ENCODE measurements around the gene CACHD1. TPM values are rescaled to one million over a fixed set of nuclear protein-coding genes. Genes with fewer than 3 reads are reported as not detected.

CACHD1 gene
- polyA plus RNA-seq, 1 of the 3 experiments (the other 2 are of a cell fraction), result 2.2 TPM

DNA sequence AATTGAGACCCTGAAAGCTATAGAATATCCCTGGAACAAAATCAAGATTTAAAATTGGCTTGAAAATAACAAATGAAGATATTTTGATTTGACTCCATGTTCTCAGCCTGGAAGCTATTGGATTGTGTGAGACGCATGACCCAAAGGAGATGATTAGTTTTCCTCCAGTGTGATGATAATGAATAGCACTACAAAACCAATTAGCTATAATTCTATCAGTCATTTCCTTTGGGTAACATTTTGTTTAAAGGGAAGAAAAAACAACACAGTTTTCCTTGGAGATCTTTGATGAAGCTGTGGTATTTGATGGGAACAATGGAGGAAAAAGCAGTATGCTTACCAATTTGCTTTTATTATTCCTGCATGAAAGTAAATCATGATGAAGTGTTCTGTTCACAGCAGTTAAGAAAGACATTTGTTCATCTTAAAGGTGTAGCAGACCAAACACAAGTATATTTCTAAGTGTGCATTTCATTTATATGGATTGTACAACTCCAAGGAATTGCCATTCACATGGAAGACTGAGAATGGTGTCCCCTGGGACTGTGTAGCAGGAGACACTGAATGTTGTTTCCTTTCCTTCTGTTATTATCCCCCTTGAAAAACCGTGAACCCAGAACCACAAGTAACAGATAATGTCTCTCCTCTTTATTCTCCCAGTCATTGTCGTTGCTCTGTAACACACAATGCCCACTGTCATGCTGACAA lies 111.4 kb downstream of the CACHD1 start (continued):
- TF ChIP-seq CHD2 (IDR thresholded peaks at IDR 0.05; ENCODE audit: low read length, partially characterized antibody) (no peak), MEF2A (IDR thresholded peaks at IDR 0.05; ENCODE audit: borderline replicate concordance, low read depth) (no peak), FOXM1 (IDR thresholded peaks at IDR 0.05; ENCODE audit: low read depth) (no peak)

DNA sequence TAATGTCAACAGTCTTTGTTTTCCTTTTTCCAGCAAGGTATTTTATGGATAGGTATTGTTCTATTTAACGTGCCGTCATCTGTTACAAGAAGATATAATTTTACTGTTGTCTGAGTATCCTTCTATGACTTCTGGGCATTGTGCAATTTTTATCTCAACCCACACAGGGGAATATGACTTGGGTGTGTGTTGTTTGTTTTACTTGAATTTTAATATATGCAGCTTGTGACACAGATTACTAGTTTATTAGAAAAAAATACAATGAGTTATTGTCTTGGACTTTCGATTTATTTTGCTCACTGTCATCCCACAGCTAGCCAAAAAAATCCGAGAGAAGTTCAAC lies 111.9 kb downstream of the CACHD1 start:
- H3K27me3 ChIP-seq (ENCODE audit: insufficient read depth), result no peaks in the 10 kb centered on the region
- no peak overlapping the region for H3K27ac ChIP-seq (ENCODE audit: low read depth in 2 of 2, low read length in 1 of 2)
- no peaks in the 10 kb centered on the region for H4K20me1 ChIP-seq (ENCODE audit: insufficient read depth)
- WGBS (ENCODE audit: low lambda C conversion rate), result 90% methylated on average over 4 of the region's 4 CpGs
- H3K9me3 ChIP-seq, result no peaks in the 10 kb centered on the region
- TF ChIP-seq MEF2A (IDR thresholded peaks at IDR 0.05; ENCODE audit: borderline replicate concordance, low read depth), result no peak
- TF ChIP-seq SMC3 (IDR thresholded peaks at IDR 0.05; ENCODE audit: low read depth, low read length), result no peak
- no peak for TF ChIP-seq EP300 (IDR thresholded peaks at IDR 0.05; ENCODE audit: borderline replicate concordance in 1 of 2, low read depth in 1 of 2, low read length in 1 of 2)
- TF ChIP-seq MXI1 (IDR thresholded peaks at IDR 0.05; ENCODE audit: low read depth, low read length), result no peak
- no peak for TF ChIP-seq GABPA (IDR thresholded peaks at IDR 0.05; ENCODE audit: low read depth)
- no peak for TF ChIP-seq TEAD4 (IDR thresholded peaks at IDR 0.05; ENCODE audit: borderline replicate concordance, insufficient read depth)
- TF ChIP-seq TAF1 (IDR thresholded peaks at IDR 0.05; ENCODE audit: borderline replicate concordance, low read depth, low read length), result no peak
- TF ChIP-seq RXRA (IDR thresholded peaks at IDR 0.05; ENCODE audit: borderline replicate concordance, low read depth), result no peak
- TF ChIP-seq RFX5 (IDR thresholded peaks at IDR 0.05; ENCODE audit: low read length), result no peak
- TF ChIP-seq PBX3 (IDR thresholded peaks at IDR 0.05), result no peak
- TF ChIP-seq IRF3 (IDR thresholded peaks at IDR 0.05; ENCODE audit: low read depth, low read length), result no peak
- TF ChIP-seq ZBTB33 (IDR thresholded peaks at IDR 0.05; ENCODE audit: borderline replicate concordance, low read depth), result no peak
- ChIA-PET CTCF (no interaction called here), POLR2A (no interaction called here)
- no peaks in the 10 kb centered on the region; a peak in 2 of 4 replicates for H3K4me1 ChIP-seq (ENCODE audit: control insufficient read depth in 1 of 2, insufficient read depth in 2 of 2, low read depth in 1 of 2, low read length in 1 of 2)
- no peaks in the 10 kb centered on the region for H3K79me2 ChIP-seq (ENCODE audit: insufficient read depth)
- no peak overlapping the region for H3K4me2 ChIP-seq
- H3K9ac ChIP-seq, result no peak overlapping the region
- no peak overlapping the region for H3K4me3 ChIP-seq (ENCODE audit: low read depth in 2 of 2, low read length in 1 of 2)
- H2AFZ ChIP-seq (ENCODE audit: low read depth), result no peak overlapping the region
- no peaks in the 10 kb centered on the region for H3F3A ChIP-seq (replicated peaks; ENCODE audit: insufficient read depth)
- no peaks in the 10 kb centered on the region for H3K36me3 ChIP-seq (replicated peaks in 1 of 2; ENCODE audit: control insufficient read depth in 1 of 2, insufficient read depth in 2 of 2, low read length in 1 of 2)
- DNase-seq, result no peak
- H3K9me2 ChIP-seq, result no peaks in the 10 kb centered on the region
